ENCODE results near the gene FLNB. TPM values are rescaled to one million over a fixed set of nuclear protein-coding genes. Genes with fewer than 3 reads are reported as not detected.

Gene FLNB
- total and polyA plus RNA-seq, 9 of the 15 experiments (the other 6 are each of a cell fraction or from before 2014, with no cell fraction given) = 9.4 to 48.1 (median 25.6) TPM

DNA sequence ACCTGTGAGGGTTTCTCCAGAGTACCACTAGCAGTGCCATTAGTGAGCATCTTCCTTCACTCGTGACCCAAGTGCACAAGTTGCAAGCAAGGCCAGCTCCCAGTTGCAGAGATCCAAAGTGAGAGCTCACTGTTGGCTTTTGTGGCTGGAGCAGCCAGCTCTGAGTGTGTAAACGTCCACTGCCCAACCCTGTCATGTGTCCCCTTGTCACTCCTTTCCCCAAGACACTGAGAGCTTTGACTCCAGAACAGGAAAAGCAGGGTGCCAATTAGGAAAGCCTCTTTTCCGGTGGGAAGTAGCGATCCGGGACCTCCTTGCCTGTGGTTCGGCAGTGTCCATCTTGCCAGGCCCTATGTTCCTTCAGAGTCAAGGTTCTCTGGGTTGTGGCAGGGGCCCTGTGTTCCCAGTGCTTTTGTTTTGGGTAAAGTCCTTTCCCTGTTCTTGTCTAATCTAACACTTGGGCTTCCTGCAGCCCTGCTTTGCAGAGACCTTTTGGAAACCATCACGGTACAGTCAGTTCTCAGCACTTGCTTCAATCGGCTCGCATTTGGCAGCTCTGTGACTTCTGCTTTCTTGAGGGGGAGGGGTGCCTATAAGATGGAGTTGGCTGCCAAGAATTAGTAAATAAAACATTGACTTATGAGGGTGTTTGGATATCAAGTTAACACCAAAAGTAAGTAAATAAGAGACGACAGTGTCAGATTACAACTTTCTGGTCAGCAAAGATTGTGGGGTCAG is 112.0 kb downstream of the FLNB start:
- no peaks in the 10 kb centered on the region for H3K27me3 ChIP-seq (ENCODE audit: control insufficient read depth in 2 of 2, insufficient read depth in 2 of 2, low read length in 2 of 2)
- no peak overlapping the region for H2AFZ ChIP-seq (ENCODE audit: low read depth, low read length)
- H3K27ac ChIP-seq (ENCODE audit: extremely low read depth, low read depth, low read length) = no peak overlapping the region
- ChIA-PET CTCF (ENCODE audit: low intra/inter-chr PET ratio) (no interaction called here), POLR2A (no interaction called here)
- intact Hi-C loops (cut with micrococcal nuclease) = no loop called here
- H3K9me3 ChIP-seq (replicated peaks; ENCODE audit: control insufficient read depth, insufficient read depth, low read depth, low read length) = no peaks in the 10 kb centered on the region
- in situ Hi-C loops (cut with MboI) = no loop called here
- H3K4me3 ChIP-seq = no peak overlapping the region
- H3K36me3 ChIP-seq (ENCODE audit: control insufficient read depth, insufficient read depth, low read length) = peaks cover 62% of the 10 kb centered on the region; the same call in 2 of the 3 replicates
- BruUV-seq (replicated peaks) = no TSS peak
- DNase-seq (ENCODE audit: extremely low read depth in 1 of 4, low spot score in 3 of 4) (no peak), ATAC-seq (no peak), FAIRE-seq (no peak)
- WGBS (ENCODE audit: insufficient coverage, low coverage, missing lambda C conversion rate) = 60% methylated on average over 10 of the region's 10 CpGs
- H3K4me1 ChIP-seq (replicated peaks in 1 of 2; ENCODE audit: control insufficient read depth in 2 of 2, insufficient read depth in 2 of 2, low read length in 2 of 2) = no peaks in the 10 kb centered on the region; a peak in 1 of 5 replicates
- no peak overlapping the region for H3K4me2 ChIP-seq (ENCODE audit: insufficient read depth, low read length)
- H3K9me1 ChIP-seq (ENCODE audit: control insufficient read depth, insufficient read depth, low read length) = no peaks in the 10 kb centered on the region
- peak; percentile 41; the same call in 1 of the 2 replicates for TF ChIP-seq SPI1 (IDR thresholded peaks at IDR 0.05; ENCODE audit: borderline replicate concordance, low read depth, low read length)
- TF ChIP-seq CREB1 (IDR thresholded peaks at IDR 0.05) = no peak
- no peak for TF ChIP-seq CREB1 (CRISPR knock-in tag; IDR thresholded peaks at IDR 0.05)
- H3K9ac ChIP-seq (ENCODE audit: insufficient read depth in 1 of 2, low read depth in 2 of 2, low read length in 2 of 2) = no peak overlapping the region
- no peaks in the 10 kb centered on the region for H3K79me2 ChIP-seq (ENCODE audit: control insufficient read depth, insufficient read depth, low read length)
- no peaks in the 10 kb centered on the region for H4K20me1 ChIP-seq (replicated peaks; ENCODE audit: control insufficient read depth, insufficient read depth, low read length)

DNA sequence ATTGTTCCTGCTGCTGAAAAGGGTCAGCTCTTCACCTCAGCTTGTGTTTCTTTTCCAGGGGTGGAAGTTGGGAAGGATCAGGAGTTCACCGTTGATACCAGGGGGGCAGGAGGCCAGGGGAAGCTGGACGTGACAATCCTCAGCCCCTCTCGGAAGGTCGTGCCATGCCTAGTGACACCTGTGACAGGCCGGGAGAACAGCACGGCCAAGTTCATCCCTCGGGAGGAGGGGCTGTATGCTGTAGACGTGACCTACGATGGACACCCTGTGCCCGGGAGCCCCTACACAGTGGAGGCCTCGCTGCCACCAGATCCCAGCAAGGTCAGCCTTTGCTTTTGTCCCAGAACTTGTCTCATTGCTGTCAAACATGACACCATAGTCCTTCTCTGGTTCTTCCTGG is 113.0 kb downstream of the FLNB start:
- WGBS (ENCODE audit: insufficient coverage, low coverage, missing lambda C conversion rate) = 94% methylated on average over 3 of the region's 11 CpGs
- FAIRE-seq = no peak

More for the DNA sequence above, 113.0 kb downstream of the FLNB start:
- no peak for ATAC-seq
- Histone ChIP-seq H3K36me3 (ENCODE audit: control insufficient read depth, insufficient read depth, low read length) (peaks cover 69% of the 10 kb centered on the region; the same call in 2 of the 3 replicates), H3K4me2 (ENCODE audit: insufficient read depth, low read length) (no peak overlapping the region), H3K9me3 (replicated peaks; ENCODE audit: control insufficient read depth, insufficient read depth, low read depth, low read length) (no peaks in the 10 kb centered on the region), H2AFZ (ENCODE audit: low read depth, low read length) (no peak overlapping the region), H3K27me3 (ENCODE audit: control insufficient read depth in 2 of 2, insufficient read depth in 2 of 2, low read length in 2 of 2) (no peaks in the 10 kb centered on the region), H3K27ac (ENCODE audit: extremely low read depth, low read depth, low read length) (no peak overlapping the region), H3K9ac (ENCODE audit: insufficient read depth in 1 of 2, low read depth in 2 of 2, low read length in 2 of 2) (peak overlapping the region in 1 of 2 experiments; percentile 23; a peak in 1 of 4 replicates), H3K4me3 (no peak overlapping the region), H3K9me1 (ENCODE audit: control insufficient read depth, insufficient read depth, low read length) (no peaks in the 10 kb centered on the region), H3K4me1 (replicated peaks in 1 of 2; ENCODE audit: control insufficient read depth in 2 of 2, insufficient read depth in 2 of 2, low read length in 2 of 2) (no peaks in the 10 kb centered on the region; a peak in 1 of 5 replicates), H4K20me1 (replicated peaks; ENCODE audit: control insufficient read depth, insufficient read depth, low read length) (no peaks in the 10 kb centered on the region), H3K79me2 (ENCODE audit: control insufficient read depth, insufficient read depth, low read length) (no peaks in the 10 kb centered on the region)
- BruUV-seq (replicated peaks) = no TSS peak
- no peak for DNase-seq (ENCODE audit: extremely low read depth in 1 of 4, low spot score in 3 of 4)
- ChIA-PET POLR2A (no interaction called here), CTCF (ENCODE audit: low intra/inter-chr PET ratio) (no interaction called here)
- in situ Hi-C loops (cut with MboI) (no loop called here), intact Hi-C loops (cut with micrococcal nuclease) (no loop called here)
- TF ChIP-seq XRCC4 (IDR thresholded peaks at IDR 0.05; ENCODE audit: extremely low read depth, insufficient read depth, insufficient read length) (no peak), HNRNPLL (IDR thresholded peaks at IDR 0.05; ENCODE audit: low read depth, low read length, poor library complexity, severe bottlenecking) (no peak), KAT2B (IDR thresholded peaks at IDR 0.05; ENCODE audit: low read depth, low read length) (no peak), ZNF780A (CRISPR knock-in tag; IDR thresholded peaks at IDR 0.05) (no peak), RAD51 (IDR thresholded peaks at IDR 0.05; ENCODE audit: borderline replicate concordance, low read depth) (no peak), ZNF408 (CRISPR knock-in tag; IDR thresholded peaks at IDR 0.05; ENCODE audit: low read depth) (no peak), TGIF2 (CRISPR knock-in tag; IDR thresholded peaks at IDR 0.05) (no peak), KAT7 (CRISPR knock-in tag; IDR thresholded peaks at IDR 0.05; ENCODE audit: borderline replicate concordance) (no peak)

All from K562 (cell line).